Prostate gland (tissue), 2 donors: ENCODE data around the gene DUSP12.

ENCODE experiments used
- CTCF ChIP-seq, 4 experiments: fragments of 200-600 bp in 2 of 4; fragments of 450-650 bp in 2 of 4; sonication (generic) in 2 of 4; IDR thresholded peaks; 1 replicate in 3 of 4; 2 replicates in 1 of 4; pipeline ENCODE4 v1.5.1; 2016 to 2019; ENCODE audit warnings: antibody characterized with exemption in 4 of 4, mild to moderate bottlenecking in 2 of 4, moderate library complexity in 2 of 4
- POLR2A ChIP-seq: fragments of 450-650 bp; IDR thresholded peaks from one replicate; pipeline ENCODE4 v1.6.1; 2016; ENCODE audit warnings: antibody characterized with exemption, mild to moderate bottlenecking

GRCh38 chr1:161718559-161719324 lies 30.8 kb upstream of the DUSP12 start:
- TF ChIP-seq POLR2A (no peak), CTCF (IDR thresholded peaks at IDR 0.05) (no peak)
